Neural cell (in vitro differentiated cells): Measurements from ENCODE around the gene CKAP4.

Source experiments
- CTCF ChIP-seq: fragments of 450-650 bp; IDR thresholded peaks from 2 replicates; pipeline ENCODE4 v1.5.1; 2014; ENCODE audit warnings: antibody characterized with exemption, mild to moderate bottlenecking, moderate library complexity; ENCODE audit not compliant: poor library complexity, severe bottlenecking
- EP300 ChIP-seq: fragments of 450-650 bp; conservative IDR thresholded peaks from 2 replicates; pipeline ENCODE4 v1.6.1; 2014; ENCODE audit warnings: antibody characterized with exemption, mild to moderate bottlenecking, moderate library complexity; ENCODE audit not compliant: poor library complexity, severe bottlenecking
- EZH2 ChIP-seq: fragments of 200-600, 300-800 bp; shearing (Covaris generic), sonication (generic); IDR thresholded peaks from 2 replicates; pipeline ENCODE4 v1.6.1; 2014; ENCODE audit warnings: antibody characterized with exemption, low read length, borderline replicate concordance, mild to moderate bottlenecking; ENCODE audit not compliant: insufficient read depth, poor library complexity, severe bottlenecking
- POLR2AphosphoS5 ChIP-seq: IDR thresholded peaks from 2 replicates; pipeline ENCODE4 v1.6.1; 2012
- RAD21 ChIP-seq: fragments of 450-650 bp; conservative IDR thresholded peaks from 2 replicates; pipeline ENCODE4 v1.6.1; 2014; ENCODE audit warnings: antibody characterized with exemption, mild to moderate bottlenecking, moderate library complexity
- SMC3 ChIP-seq: fragments of 450-650 bp; conservative IDR thresholded peaks from 2 replicates; pipeline ENCODE4 v1.6.1; 2014; ENCODE audit warnings: antibody characterized with exemption, mild to moderate bottlenecking, moderate library complexity; ENCODE audit not compliant: poor library complexity

GRCh38 chr12:106290666-106291065 is 42.8 kb upstream of the CKAP4 start:
- TF ChIP-seq CTCF (no peak), EP300 (no peak), POLR2AphosphoS5 (no peak), EZH2 (no peak), SMC3 (no peak), RAD21 (no peak)
